T-helper 2 cell treated with Interferon-gamma antibody and Interleukin-4, amounts not matched to agents 100 ng/mL and 5 ng/mL, for 36 hours (primary cell): ENCODE results near the gene FCN3. TPM values are rescaled to one million over a fixed set of nuclear protein-coding genes. Genes with fewer than 3 reads are reported as not detected.
"Not testable (repeated sequence)": the region's sequence is repeated elsewhere in the genome, so short reads cannot be mapped to it uniquely, and the experiment has no call there.

ENCODE experiments used
- intact Hi-C: fragments of 100-400 bp; cut with micrococcal nuclease; formaldehyde crosslinking; loops from one replicate; pipeline ENCODE4 v1.15.1; 2023
- total RNA-seq: library from RNA; stranded (reverse); gene quantifications from 2 replicates; pipeline ENCODE4 v1.2.3, GENCODE V29; 2022

FCN3 gene
- total RNA-seq, result not detected in 2 replicates

DNA sequence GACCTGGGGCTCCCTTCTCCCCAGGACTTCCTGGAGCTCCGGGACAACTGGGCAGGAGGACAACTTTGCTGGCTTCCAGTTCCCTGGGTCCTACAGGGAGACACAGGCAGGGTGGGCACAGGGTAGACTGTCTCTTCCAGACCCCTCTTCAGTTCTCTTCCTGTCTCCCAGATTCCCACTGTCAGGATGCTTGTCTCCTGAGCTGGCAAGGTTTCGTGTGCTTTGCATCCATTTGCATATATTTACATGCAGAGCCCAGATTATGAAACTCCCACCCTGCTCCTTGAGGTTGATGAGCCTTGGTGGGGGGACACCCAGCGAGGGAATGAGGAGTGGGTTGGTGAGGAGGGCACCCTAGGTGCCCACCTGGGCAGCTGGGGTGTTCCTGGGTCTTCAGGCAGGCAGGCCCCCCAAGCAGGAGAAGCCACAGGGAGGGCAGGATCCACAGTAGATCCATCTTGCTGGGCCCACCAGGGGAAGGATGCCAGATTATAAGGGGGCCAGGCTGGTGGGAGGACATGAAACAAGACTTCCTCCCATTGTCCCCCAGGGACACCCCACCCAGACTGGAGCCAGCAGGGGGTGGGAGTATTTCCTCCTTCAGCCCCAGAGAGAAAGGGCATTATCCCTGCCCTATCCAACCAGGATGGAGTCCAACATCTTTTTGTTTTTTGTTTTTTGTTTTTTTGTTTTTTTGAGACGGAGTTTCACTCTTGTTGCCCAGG, at the start of gene FCN3:
FCN3 (minus strand) TSS at position 463 of the 725 bp plus-strand sequence; CDS start at position 457, 6 bp downstream.
- intact Hi-C loops, result no loop called here

GRCh38 chr1:27423709-27424108, 49.1 kb upstream of the FCN3 start:
- intact Hi-C loops, result no loop called here

DNA sequence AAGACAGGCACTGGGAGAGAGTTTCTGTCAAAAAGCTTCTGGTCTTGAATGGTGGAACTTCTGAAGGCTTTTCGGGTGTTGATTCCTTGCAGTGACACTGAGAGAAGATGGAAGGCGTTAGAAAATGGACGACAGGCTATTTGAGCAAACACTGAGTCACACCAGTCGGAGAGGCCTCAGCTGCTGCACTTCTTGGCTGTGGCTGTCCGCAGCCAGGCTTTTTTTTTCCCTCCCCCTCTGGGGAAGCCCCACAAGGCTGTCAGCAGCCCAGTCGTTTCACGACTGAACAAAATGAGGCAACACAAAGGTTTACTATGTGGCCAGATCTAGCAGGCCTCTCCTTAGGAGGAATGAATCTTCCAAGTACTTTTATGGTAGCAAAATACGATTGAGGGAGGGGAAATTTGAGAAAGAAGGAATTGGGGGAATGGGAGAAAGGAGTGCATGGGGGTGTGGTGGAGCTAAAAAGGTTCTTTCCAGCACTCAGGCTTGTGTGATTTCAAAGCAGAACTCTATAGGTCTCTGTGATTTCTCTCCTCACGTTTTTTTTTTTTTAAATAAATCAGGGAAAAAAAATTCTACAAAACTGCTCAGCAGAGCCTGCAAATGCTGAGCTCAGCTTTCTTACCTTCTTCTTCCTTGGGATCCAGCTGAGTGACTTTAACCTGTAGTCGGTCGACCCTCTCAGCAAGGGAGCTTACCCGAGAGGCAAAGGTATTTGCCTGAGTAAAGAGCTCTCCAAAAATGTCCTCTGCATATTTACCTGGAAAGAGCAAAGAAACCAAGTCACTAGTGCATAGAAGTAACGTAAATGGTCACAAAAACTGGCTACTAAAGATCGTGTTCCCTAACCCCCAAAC, 43.9 kb upstream of the FCN3 start:
- intact Hi-C loops, result no loop called here

- intact Hi-C loops, result loop anchor here (1.0 to 2.0 kb wide), 3 partner anchors 71 to 245 kb away; no protein-coding TSS in a partner anchor
Observed at GRCh38 chr1:27417713-27418112, 43.1 kb upstream of the FCN3 start.

GRCh38 chr1:27416387-27417111, 41.9 kb upstream of the FCN3 start:
- intact Hi-C loops, result loop anchor here (1.0 to 2.0 kb wide), 4 partner anchors 72 to 246 kb away; no protein-coding TSS in a partner anchor

- intact Hi-C loops, result no loop called here
Observed at GRCh38 chr1:27414091-27414490, 39.5 kb upstream of the FCN3 start.

DNA sequence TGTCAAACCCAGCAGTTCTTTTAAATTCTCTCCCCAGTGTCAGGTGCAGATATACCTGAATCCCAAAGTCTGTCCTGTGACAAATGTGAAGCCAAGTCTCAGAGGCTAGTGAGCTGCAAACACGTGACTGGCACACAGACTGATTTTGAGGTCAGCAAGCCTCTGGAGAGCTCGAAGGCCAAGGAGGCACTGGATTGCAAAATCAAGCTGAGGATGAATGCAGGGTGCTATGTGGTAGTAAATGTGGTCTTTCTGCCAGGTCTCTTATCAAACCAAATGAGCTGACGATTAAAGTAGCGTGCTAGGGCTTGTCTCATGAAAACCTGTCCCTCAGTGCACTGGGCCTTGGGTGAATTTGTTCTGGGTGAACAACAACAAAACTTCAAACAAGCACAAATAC, 38.4 kb upstream of the FCN3 start:
- intact Hi-C loops, result no loop called here

GRCh38 chr1:27412502-27412901, 37.9 kb upstream of the FCN3 start:
- intact Hi-C loops, result no loop called here

DNA sequence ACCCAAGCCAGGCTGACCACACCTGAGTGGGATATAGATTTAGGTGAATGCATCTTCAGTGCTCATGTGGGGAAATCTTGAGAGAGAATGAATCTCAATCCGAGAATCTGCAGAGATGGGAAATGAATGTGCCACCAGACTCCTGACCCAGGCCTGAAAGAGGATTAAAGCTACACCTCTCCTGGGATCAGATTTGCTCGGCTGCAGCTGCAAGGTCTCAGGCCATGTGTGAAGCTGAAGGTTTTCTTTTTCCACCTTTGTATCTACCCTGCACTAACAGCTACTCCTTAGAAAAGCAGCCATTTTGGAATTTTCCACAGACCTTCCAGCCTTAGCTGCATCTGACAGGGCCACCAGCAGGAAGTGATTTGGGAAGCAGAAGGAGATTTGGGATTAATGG, 36.1 kb upstream of the FCN3 start:
- intact Hi-C loops, result no loop called here

- intact Hi-C loops, result no loop called here
Observed at GRCh38 chr1:27409669-27410068, 35.0 kb upstream of the FCN3 start.

DNA sequence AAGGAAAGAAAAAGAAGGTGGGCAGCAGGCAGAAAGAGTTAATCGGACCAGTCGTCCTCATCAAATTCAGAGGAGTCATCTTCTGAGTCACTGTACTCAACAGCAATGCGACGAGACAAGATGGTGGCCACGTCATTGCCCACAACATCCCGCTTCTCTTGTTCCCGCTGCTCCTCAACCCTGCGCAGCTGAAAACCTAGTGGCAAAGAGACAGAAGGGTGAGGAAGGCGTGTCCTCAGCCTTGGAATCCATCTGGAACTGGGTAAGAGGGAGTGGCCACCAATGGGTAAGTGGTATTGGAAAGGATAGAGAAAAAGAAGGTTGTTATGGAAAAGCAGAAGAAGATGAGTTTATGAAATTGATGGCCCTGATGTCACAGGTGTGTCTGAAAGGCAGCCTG, 33.5 kb upstream of the FCN3 start:
- intact Hi-C loops, result no loop called here

GRCh38 chr1:27406791-27407190, 32.2 kb upstream of the FCN3 start:
- intact Hi-C loops, result not testable (repeated sequence)

- intact Hi-C loops, result no loop called here
Observed at GRCh38 chr1:27406362-27406680, 31.7 kb upstream of the FCN3 start.

- intact Hi-C loops, result not testable (repeated sequence)
Observed at GRCh38 chr1:27405598-27406361, 31.2 kb upstream of the FCN3 start.

DNA sequence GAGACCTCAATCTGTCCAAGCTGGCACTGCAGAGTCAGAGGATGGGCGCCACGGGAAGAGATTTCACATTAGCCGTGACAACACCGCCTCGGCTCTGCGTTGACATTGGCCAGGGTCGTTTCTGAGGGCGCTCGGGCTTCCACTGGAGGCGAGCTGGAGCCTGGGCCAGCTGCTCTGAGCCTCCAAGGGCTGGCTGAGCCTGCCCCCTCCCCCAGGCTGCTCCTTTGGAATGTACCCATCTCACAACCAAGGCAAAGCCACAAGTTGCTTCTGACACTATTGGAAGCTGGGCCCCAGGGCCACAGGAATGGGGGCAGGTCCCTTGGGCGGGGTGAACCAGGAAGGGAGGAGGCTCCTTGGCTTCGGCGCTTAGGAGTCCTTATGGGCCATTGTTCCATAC, 30.4 kb upstream of the FCN3 start:
- intact Hi-C loops, result no loop called here

- intact Hi-C loops, result no loop called here
Observed at GRCh38 chr1:27403931-27404330, 29.3 kb upstream of the FCN3 start.

DNA sequence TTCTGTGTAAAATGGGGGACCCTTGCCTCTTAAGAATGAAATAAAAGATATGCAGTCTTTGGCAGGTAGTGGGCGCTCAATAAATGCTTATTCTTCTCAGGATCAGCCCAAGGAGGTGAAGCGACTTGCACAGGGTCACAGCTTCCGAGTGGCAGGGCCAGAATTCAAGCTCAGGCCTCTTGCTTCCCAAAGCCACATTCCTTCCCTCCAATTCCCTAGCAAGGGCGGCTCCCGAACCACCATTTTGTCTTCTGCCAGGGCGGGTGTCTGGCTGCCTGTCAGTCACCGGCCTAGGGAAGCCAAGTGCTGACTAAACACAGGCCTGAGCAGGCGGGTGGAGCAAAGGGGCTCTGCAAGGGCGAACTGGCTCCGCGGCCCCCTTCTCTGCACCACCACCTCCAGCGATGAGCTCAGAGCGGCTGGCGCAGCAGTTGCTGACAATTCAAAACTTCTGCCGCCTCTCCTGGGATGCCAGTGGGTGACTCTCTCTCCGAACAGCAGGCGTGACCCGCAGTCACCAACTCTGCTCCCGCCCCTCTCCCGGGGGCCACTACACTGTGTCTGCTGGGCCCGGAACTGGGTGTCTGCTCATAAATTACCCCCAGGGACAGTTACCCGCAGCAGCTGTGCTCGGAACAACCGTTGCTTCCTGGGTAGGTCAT, 28.6 kb upstream of the FCN3 start:
- intact Hi-C loops, result no loop called here

GRCh38 chr1:27402349-27402754, 27.7 kb upstream of the FCN3 start:
- intact Hi-C loops, result no loop called here

- intact Hi-C loops, result no loop called here
Observed at GRCh38 chr1:27400963-27401341, 26.3 kb upstream of the FCN3 start.

- intact Hi-C loops, result no loop called here
Observed at GRCh38 chr1:27400082-27400962, 25.7 kb upstream of the FCN3 start.
